Activated CD8-positive, alpha-beta memory T cell treated with anti-CD3 and anti-CD28 coated beads, Interleukin-2, amount 50 U/mL, for 1 hour (primary cell): ENCODE measurements around the gene INPP5D.
"Not testable (repeated sequence)": the region's sequence is repeated elsewhere in the genome, so short reads cannot be mapped to it uniquely, and the experiment has no call there.

Source experiments
- DNase-seq: peaks from one replicate; pipeline ENCODE4 v3.0.0-alpha.2; 2020; ENCODE audit errors: extremely low read depth

INPP5D gene

GRCh38 chr2:233059797-233060500 lies at the start of gene INPP5D:
TSS of gene INPP5D (plus strand) at chr2:233060342. CDS start at chr2:233060479, 137 bp downstream.
- DNase-seq, result peak; percentile 58

DNA sequence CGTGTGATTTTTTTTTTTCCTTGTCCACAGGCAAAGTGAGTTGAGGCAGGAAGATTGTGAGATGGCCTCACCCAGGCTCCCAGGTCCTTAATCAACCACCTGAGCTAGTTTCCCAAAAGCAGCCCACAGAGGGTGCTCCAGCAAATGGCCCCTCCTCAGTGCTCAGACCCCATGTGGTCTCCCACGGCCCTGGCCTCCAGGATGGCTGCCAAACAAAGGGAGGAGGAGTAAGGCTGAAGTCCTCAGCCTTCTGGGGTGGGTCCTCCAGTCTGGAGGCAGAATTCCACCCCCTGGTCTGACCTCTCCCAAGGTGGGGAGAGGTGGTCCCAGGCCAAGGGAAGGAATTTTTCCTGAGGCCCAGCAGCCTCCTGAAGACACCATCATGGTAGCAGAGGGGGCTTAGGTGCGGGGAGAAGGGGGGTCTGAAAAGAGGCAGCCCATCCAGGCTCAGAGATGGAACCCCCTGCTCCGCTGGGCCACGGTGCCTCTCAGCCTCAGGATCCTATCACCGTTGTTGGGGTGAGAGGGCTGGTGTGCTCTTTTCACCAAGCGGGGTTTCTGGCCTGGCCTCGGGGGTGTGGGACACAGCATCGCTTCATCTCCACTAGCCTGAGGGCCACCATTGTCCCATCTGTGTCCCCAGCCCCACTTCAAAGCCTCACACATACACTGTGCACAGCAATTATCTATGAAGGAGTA lies 49.4 kb upstream of the INPP5D start:
- no peak for DNase-seq

DNA sequence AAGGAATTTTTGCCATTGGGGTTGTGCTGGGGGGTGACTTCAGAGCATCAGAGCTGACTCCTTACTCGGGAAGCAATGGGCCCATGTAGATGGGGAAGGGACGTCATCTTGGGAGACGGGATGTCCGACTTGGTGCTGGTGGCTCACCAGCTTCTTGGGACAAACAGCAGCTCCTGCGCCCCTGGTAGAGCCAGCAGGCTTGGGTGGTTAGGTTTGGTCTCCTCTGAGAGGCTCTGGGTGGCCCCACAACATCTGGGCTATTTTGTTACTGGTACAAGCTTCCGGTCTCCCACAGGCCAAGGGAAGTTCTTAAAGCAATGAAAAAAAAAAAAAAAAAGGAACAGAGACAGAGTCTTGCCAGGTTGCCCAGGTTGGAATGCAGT lies 48.9 kb upstream of the INPP5D start:
- DNase-seq, result no peak

- DNase-seq, result no peak
Observed at GRCh38 chr2:233011702-233012131, 48.4 kb upstream of the INPP5D start.

DNA sequence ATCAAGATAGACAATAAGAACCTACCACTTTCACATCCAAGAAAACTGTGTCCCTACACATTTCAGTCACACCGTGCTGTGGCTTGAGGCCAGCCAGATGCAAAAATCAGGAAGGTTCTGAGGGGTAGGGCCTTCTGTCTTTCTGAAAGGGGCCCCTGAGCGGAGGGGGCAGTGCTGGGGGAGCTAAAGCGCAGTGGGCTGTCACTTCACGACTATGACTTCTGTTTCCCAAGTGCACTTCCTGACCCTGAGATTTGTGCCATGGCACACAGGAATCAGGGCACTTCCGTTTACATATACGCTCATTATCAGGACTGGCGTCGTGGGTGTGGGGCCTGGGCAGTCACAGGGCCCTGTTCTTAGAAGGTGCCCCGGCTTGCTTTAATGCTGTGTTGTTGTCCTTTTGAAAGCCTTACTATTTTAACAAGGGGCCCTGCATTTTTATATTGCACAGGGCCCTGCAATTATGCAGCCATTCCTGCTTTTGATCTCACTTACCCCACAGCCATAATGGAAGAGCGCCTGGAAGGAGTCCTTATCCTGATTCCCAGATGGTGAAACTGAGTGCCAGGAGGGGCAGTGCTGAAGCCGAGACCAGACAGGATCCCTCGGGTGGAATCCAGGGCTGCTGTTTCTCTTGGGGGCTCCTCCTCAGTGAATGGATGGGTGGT lies 47.7 kb upstream of the INPP5D start:
- DNase-seq, result no peak

- DNase-seq, result no peak
Observed at GRCh38 chr2:233013027-233013461, 47.1 kb upstream of the INPP5D start, which contains the start of gene NGEF. TSS of gene NGEF (minus strand) at chr2:233013256. CDS start at chr2:232974890, 38,366 bp downstream.

DNA sequence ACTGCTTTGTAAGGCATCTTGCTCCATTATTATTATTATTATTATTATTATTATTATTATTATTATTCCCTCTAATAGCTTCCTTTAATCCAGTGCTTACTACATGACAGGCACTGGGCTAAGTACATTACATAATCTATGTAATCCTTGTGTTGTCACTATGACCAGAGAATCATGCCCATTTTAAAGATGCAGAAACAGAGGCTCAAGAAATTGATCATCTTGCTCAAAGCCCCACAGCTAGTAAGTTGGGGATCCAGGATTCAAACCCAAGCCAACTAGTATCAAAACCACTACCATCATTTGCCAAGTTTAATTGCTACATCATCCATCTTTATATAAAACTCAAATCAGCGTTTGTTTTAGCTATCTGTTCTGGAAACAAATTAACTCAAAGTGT lies 46.5 kb upstream of the INPP5D start:
- DNase-seq, result no peak

DNA sequence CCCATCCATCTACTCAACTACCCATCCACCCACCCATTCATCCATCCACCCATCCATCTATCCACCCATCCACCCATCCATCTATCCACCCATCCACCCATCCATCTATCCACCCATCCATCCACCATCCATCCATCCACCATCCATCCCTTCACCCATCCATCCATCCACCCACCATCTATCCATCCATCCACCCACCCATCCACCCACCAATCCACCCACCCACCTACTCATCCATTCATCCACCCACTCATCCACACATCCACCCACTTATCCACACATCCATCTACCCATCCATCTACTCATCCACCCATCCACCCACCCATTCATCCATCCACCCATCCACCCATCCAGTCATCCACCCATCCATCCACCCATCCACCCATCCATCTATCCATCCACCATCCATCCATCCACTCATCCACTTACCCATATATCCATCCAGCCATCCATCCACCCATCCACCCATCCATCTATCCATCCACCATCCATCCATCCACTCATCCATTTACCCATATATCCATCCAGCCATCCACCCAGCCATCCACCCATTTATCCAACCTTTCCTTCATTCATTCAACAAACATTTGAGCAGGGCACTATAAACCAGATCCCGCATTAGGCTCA lies 45.0 kb upstream of the INPP5D start:
- DNase-seq, result no peak

DNA sequence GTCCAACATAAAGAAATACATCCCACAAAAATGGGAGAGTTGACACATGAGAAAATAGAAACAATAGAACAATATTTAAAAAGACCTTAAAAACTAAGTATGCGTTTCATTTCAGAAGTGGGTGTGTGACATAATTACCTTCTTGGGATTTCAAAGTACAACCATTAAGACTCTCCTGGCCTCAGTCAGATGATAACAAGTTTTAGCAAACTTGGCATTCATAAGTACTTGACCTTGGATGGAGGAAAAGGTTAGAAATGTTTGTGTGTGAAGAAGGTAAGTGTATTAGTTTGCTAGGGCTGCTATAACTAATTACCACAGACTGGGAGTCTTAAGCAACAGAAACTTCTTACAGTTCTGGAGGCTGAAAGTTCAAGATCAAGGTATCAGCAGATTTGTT lies 42.2 kb upstream of the INPP5D start:
- DNase-seq, result no peak

GRCh38 chr2:233019610-233020009 lies 40.5 kb upstream of the INPP5D start:
- not testable (repeated sequence) for DNase-seq

DNA sequence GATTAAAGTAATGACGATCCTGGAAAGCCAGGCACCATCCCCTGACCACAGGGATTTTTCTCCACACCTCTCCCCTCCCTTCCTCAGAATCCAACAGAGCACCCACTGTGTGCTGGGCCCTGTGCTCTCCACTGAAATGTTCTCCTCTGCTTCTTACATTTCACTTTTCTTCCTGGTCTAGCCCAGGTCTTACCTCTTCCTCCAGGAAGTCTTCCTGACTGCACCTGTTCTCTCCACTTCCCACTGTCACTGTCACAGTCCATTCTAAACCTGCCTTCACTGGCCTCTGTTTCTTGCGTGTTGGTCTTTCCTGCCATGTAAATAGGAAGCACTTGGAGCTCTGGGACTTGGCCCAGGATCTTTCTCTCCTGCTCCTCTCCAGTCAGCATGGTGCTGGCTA lies 39.7 kb upstream of the INPP5D start:
- no peak for DNase-seq

- no peak for DNase-seq
Observed at GRCh38 chr2:233021771-233022170, 38.4 kb upstream of the INPP5D start.

DNA sequence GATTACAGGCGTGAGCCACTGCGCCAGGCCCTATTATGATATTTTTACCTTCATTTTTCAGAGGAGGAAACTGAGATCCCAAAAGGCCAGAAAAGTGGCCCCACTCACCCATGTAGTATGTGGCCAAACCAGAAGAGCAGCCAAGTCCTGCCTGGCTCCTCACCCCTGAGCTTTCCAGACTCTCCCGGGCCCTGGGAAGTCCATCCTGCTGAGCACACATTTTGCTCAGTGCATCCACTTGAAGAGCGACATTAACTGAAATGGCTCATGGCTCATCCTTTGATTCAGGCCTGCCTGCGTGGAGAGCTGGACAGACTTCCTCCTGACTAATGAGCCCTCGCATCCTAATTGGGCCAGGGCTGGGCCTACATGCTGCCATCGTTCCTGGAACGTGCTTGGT lies 37.6 kb upstream of the INPP5D start:
- no peak for DNase-seq

DNA sequence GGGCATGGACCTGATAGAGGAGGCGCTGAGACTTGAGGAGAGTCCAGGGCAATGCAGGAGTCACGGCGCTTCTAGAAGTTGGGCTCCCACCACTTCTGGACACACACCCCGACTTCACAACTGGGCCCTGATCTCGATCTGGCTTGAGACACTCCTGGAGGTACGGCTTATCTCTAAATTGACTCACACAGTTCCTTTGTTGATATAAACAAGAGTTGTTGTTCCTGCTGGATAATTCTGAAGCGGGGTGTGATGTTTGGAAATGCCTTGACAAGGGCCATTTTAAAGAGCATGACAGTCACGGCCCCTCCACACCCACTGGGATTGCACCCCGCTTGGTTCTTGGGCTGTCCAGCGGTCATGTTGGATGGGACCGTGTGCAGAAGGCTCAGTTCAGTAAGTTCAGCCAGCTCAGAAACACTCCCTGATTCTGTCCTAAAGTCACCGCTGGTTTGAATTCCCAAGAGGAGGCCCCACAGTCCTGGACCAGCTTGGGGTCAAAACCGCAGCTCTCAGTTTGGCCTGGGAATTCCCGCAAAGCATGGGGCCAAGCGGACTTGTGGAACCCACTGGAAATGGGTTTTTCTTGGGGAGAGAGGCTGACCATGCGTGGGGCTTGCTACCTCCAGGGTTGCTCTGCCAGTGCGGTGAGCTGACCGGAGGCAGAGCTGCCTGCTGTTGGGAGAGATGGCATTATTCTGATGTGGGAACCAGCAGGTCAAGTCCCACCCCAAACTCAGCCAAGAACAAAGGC lies 37.0 kb upstream of the INPP5D start:
- DNase-seq, result no peak

GRCh38 chr2:233023761-233024410 lies 36.3 kb upstream of the INPP5D start:
- no peak for DNase-seq

DNA sequence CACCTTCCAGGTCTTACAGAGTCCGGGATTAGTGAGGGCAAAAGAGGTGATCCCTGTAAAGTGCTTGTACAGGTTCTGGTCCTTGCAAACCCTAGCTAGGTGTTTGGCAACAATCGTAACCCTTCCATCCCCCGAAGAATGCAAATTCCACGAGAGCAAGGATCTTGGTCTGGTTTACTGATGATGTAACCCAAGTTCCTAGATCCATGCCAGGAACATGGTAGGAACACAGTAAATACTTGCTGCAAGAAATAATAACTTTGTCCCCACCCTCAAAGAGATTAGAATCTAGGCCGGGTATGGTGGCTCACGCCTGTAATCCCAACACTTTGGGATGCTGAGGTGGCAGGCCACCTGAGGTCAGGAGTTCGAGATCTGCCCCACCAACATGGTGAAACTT lies 34.4 kb upstream of the INPP5D start:
- no peak for DNase-seq

GRCh38 chr2:233026198-233026813 lies 33.8 kb upstream of the INPP5D start:
- DNase-seq, result no peak

DNA sequence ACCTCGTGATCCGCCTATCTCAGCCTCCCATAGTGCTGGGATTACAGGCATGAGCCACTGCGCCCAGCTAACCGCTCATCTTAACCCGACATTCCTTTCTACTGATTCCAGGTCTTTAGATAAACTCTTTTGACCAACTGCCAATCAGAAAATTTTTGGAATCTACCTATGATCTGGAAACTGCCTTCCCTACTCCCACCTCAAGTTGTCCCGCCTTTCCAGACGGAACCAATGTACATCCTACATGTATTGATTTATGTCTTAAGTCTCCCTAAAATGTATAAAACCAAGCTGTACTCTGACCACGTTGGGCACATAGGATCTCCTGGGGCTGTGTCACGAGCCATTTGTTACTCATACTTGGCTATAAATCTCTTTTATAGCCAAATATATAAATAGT lies 30.8 kb upstream of the INPP5D start:
- DNase-seq, result no peak

GRCh38 chr2:233031556-233032500 lies 28.3 kb upstream of the INPP5D start:
- DNase-seq, result no peak
